NCI-H2081 (cell line): ENCODE data around the gene PSMB3.
"Not testable (repeated sequence)": the region's sequence is repeated elsewhere in the genome, so short reads cannot be mapped to it uniquely, and the experiment has no call there.

ENCODE experiments used
- DNase-seq, 2 experiments: peaks; one replicate each; lab custom pipeline; 2025; lab: John Stamatoyannopoulos, UW

Gene PSMB3

GRCh38 chr17:38716368-38717005 is 36.1 kb upstream of the PSMB3 start:
- DNase-seq, result no peak

- peak in 1 of 2 experiments; percentile 33 for DNase-seq
These were observed 35.3 kb upstream of the PSMB3 start for GRCh38 chr17:38717139-38717745.

- no peak for DNase-seq
These were observed 33.1 kb upstream of the PSMB3 start for GRCh38 chr17:38719289-38719942.

- no peak for DNase-seq
These were observed 32.4 kb upstream of the PSMB3 start for GRCh38 chr17:38719943-38720641.

- DNase-seq, result no peak
These were observed 31.6 kb upstream of the PSMB3 start for GRCh38 chr17:38720941-38721340.

GRCh38 chr17:38721802-38722201 is 30.7 kb upstream of the PSMB3 start:
- DNase-seq, result no peak

- DNase-seq, result peak; percentile 89 to 95
These were observed 28.1 kb upstream of the PSMB3 start for GRCh38 chr17:38724337-38724988.

- DNase-seq, result peak in 1 of 2 experiments; percentile 57
These were observed 27.5 kb upstream of the PSMB3 start for GRCh38 chr17:38725066-38725465.

GRCh38 chr17:38726145-38726544 is 26.4 kb upstream of the PSMB3 start:
- DNase-seq, result not testable (repeated sequence)

GRCh38 chr17:38727736-38728135 is 24.8 kb upstream of the PSMB3 start:
- DNase-seq, result no peak

- DNase-seq, result no peak
These were observed 24.2 kb upstream of the PSMB3 start for GRCh38 chr17:38728290-38728831.

GRCh38 chr17:38729368-38729885 is 23.1 kb upstream of the PSMB3 start:
- DNase-seq, result no peak

GRCh38 chr17:38729886-38730525 is 22.5 kb upstream of the PSMB3 start, which contains the start of gene CISD3:
TSS of gene CISD3 (plus strand) at chr17:38730341. CDS start at chr17:38730359, 18 bp downstream.
- DNase-seq, result peak; percentile 83 to 89

- DNase-seq, result peak; percentile 69 to 79
These were observed 21.8 kb upstream of the PSMB3 start for GRCh38 chr17:38730526-38731379.

- no peak for DNase-seq
These were observed 20.8 kb upstream of the PSMB3 start for GRCh38 chr17:38731526-38732294.

- no peak for DNase-seq
These were observed 19.9 kb upstream of the PSMB3 start for GRCh38 chr17:38732376-38733281.

GRCh38 chr17:38733282-38733981 is 19.1 kb upstream of the PSMB3 start:
- DNase-seq, result no peak
